H9 (cell line): Measurements from ENCODE around the gene DQX1. TPM values are rescaled to one million over a fixed set of nuclear protein-coding genes. Genes with fewer than 3 reads are reported as not detected.

Experiments
- DNase-seq: peaks from one replicate; pipeline ENCODE4 v3.0.0-alpha.2; 2017
- H2AFZ ChIP-seq: one replicate; pipeline ENCODE4 v1.6.1; 2013; ENCODE audit warnings: mild to moderate bottlenecking, low read length, control low read depth, moderate library complexity
- H2AK5ac ChIP-seq: 2 replicates; pipeline ENCODE4 v1.6.1; 2013; ENCODE audit warnings: low read length, control low read depth, mixed read lengths; ENCODE audit not compliant: insufficient read length
- H2BK120ac ChIP-seq: one replicate; pipeline ENCODE4 v1.6.1; 2013; ENCODE audit warnings: low read depth, mild to moderate bottlenecking, low read length, control low read depth, inconsistent platforms; ENCODE audit not compliant: poor library complexity, severe bottlenecking
- H2BK12ac ChIP-seq: 2 replicates; pipeline ENCODE4 v1.6.1; 2013; ENCODE audit warnings: low read length, control low read depth, mixed read lengths, low read depth; ENCODE audit not compliant: insufficient read length
- H2BK15ac ChIP-seq: 2 replicates; pipeline ENCODE4 v1.6.1; 2013; ENCODE audit warnings: low read depth, low read length, control low read depth
- H2BK20ac ChIP-seq: one replicate; pipeline ENCODE4 v1.6.1; 2013; ENCODE audit warnings: low read depth, mild to moderate bottlenecking, low read length, control low read depth, inconsistent platforms; ENCODE audit not compliant: poor library complexity, severe bottlenecking
- H2BK5ac ChIP-seq: 2 replicates; pipeline ENCODE4 v1.6.1; 2013; ENCODE audit warnings: low read length, control low read depth, mixed read lengths; ENCODE audit not compliant: insufficient read length
- H3K14ac ChIP-seq: 2 replicates; pipeline ENCODE4 v1.6.1; 2013; ENCODE audit warnings: low read length, control low read depth; ENCODE audit not compliant: insufficient read depth
- H3K18ac ChIP-seq: 2 replicates; pipeline ENCODE4 v1.6.1; 2013; ENCODE audit warnings: low read depth, mild to moderate bottlenecking, mixed read lengths, low read length, control low read depth; ENCODE audit not compliant: insufficient read length
- H3K23ac ChIP-seq: 2 replicates; pipeline ENCODE4 v1.6.1; 2013; ENCODE audit warnings: low read length, control low read depth, mixed read lengths, low read depth; ENCODE audit not compliant: insufficient read length
- H3K23me2 ChIP-seq: 2 replicates; pipeline ENCODE4 v1.6.1; 2013; ENCODE audit warnings: low read depth, mild to moderate bottlenecking, mixed read lengths, low read length, control low read depth; ENCODE audit not compliant: insufficient read length, poor library complexity, severe bottlenecking
- H3K27ac ChIP-seq: 2 replicates; pipeline ENCODE4 v1.5.1; 2013; ENCODE audit warnings: low read length, control low read depth, mixed read lengths, low read depth; ENCODE audit not compliant: insufficient read length
- H3K27me3 ChIP-seq: 2 replicates; pipeline ENCODE4 v1.6.1; 2013; ENCODE audit warnings: low read length, control low read depth, inconsistent platforms; ENCODE audit not compliant: insufficient read depth
- H3K4ac ChIP-seq: 2 replicates; pipeline ENCODE4 v1.6.1; 2013; ENCODE audit warnings: low read depth, mild to moderate bottlenecking, control low read depth, inconsistent platforms, low read length, moderate library complexity
- H3K4me1 ChIP-seq: 2 replicates; pipeline ENCODE4 v1.6.1; 2013; ENCODE audit warnings: low read length, control low read depth, inconsistent platforms; ENCODE audit not compliant: insufficient read depth
- H3K4me2 ChIP-seq: 2 replicates; pipeline ENCODE4 v1.6.1; 2013; ENCODE audit warnings: low read length, control low read depth, mixed read lengths; ENCODE audit not compliant: insufficient read length, insufficient read depth
- H3K56ac ChIP-seq: 2 replicates; pipeline ENCODE4 v1.6.1; 2013; ENCODE audit warnings: low read depth, mild to moderate bottlenecking, mixed read lengths, low read length, control low read depth; ENCODE audit not compliant: insufficient read length
- H3K79me1 ChIP-seq: 2 replicates; pipeline ENCODE4 v1.6.1; 2013; ENCODE audit warnings: low read depth, mild to moderate bottlenecking, moderate library complexity, low read length, control low read depth, inconsistent platforms; ENCODE audit not compliant: insufficient read depth, poor library complexity, severe bottlenecking
- H3K79me2 ChIP-seq: 2 replicates; pipeline ENCODE4 v1.6.1; 2013; ENCODE audit warnings: low read length, control low read depth, inconsistent platforms; ENCODE audit not compliant: insufficient read depth
- H3K9ac ChIP-seq: 2 replicates; pipeline ENCODE4 v1.6.1; 2013; ENCODE audit warnings: low read length, control low read depth, mixed read lengths; ENCODE audit not compliant: insufficient read length; ENCODE audit errors: extremely low read depth
- H3K9me3 ChIP-seq: one replicate; pipeline ENCODE4 v1.6.1; 2013; ENCODE audit warnings: low read depth, low read length, inconsistent platforms; ENCODE audit not compliant: control insufficient read depth
- H3T11ph ChIP-seq: one replicate; pipeline ENCODE4 v1.6.1; 2013; ENCODE audit warnings: mild to moderate bottlenecking, low read length, control low read depth, inconsistent platforms
- H4K20me1 ChIP-seq: one replicate; pipeline ENCODE4 v1.6.1; 2013; ENCODE audit not compliant: control insufficient read depth, insufficient read length, insufficient read depth
- H4K5ac ChIP-seq: 2 replicates; pipeline ENCODE4 v1.6.1; 2013; ENCODE audit warnings: low read depth, mild to moderate bottlenecking, mixed read lengths, low read length, control low read depth; ENCODE audit not compliant: insufficient read length
- H4K8ac ChIP-seq: replicated peaks from 2 replicates; pipeline ENCODE4 v1.6.1; 2013; ENCODE audit warnings: low read length, control low read depth, mixed read lengths, low read depth; ENCODE audit not compliant: insufficient read length
- H4K91ac ChIP-seq: 2 replicates; pipeline ENCODE4 v1.6.1; 2013; ENCODE audit warnings: low read depth, mild to moderate bottlenecking, moderate library complexity, mixed read lengths, low read length, control low read depth; ENCODE audit not compliant: insufficient read length
- H3K27ac Mint-ChIP-seq, 3 experiments: 2 replicates in 2 of 3; 3 replicates in 1 of 3; pipeline ENCODE4 v1.8.0; 2020 to 2021; ENCODE audit warnings: mixed read lengths in 3 of 3, mild to moderate bottlenecking in 1 of 3, moderate library complexity in 1 of 3
- H3K27me3 Mint-ChIP-seq: 2 replicates; pipeline ENCODE4 v1.8.0; 2021; ENCODE audit warnings: low read depth, mild to moderate bottlenecking, moderate library complexity, mixed read lengths
- H3K36me3 Mint-ChIP-seq, 3 experiments: 2 replicates in 2 of 3; 3 replicates in 1 of 3; pipeline ENCODE4 v1.8.0; 2020 to 2021; ENCODE audit warnings: low read depth in 3 of 3, mixed read lengths in 3 of 3; ENCODE audit not compliant: insufficient read depth in 1 of 3
- H3K4me1 Mint-ChIP-seq, 2 experiments: 2 replicates each; pipeline ENCODE4 v1.8.0; 2020; ENCODE audit warnings: mixed read lengths in 2 of 2
- H3K4me3 Mint-ChIP-seq, 2 experiments: 2 replicates in 1 of 2; 3 replicates in 1 of 2; pipeline ENCODE4 v1.8.0; 2020 to 2021; ENCODE audit warnings: mild to moderate bottlenecking in 2 of 2, mixed read lengths in 2 of 2, moderate library complexity in 1 of 2
- H3K9me3 Mint-ChIP-seq, 2 experiments: 2 replicates in 1 of 2; 3 replicates in 1 of 2; pipeline ENCODE4 v1.8.0; 2020; ENCODE audit warnings: mild to moderate bottlenecking in 2 of 2, mixed read lengths in 2 of 2, moderate library complexity in 1 of 2
- CTCF ChIP-seq: fragments of 200-600 bp; sonication (generic); conservative IDR thresholded peaks from 3 replicates; pipeline ENCODE4 v1.8.0; 2021; ENCODE audit warnings: antibody characterized with exemption, mild to moderate bottlenecking
- WGBS: extraction: QIAGEN DNeasy Blood & Tissue Kit; methylation state at CpG from one replicate; pipeline ENCODE4 v1.1.7; 2013; ENCODE audit warnings: missing lambda C conversion rate, low lambda C conversion rate, mixed read lengths; ENCODE audit not compliant: insufficient read length; ENCODE audit errors: extremely low coverage; 5-methylcytosine and 5-hydroxymethylcytosine counted together
- total RNA-seq: library from RNA; stranded (reverse); gene quantifications from 2 replicates; pipeline ENCODE4 v1.2.1, GENCODE V29; 2021

Gene DQX1
- total RNA-seq, 1 experiment from 2014 or later: 0.98 TPM

- Histone ChIP-seq H2BK5ac (no peak overlapping the region), H3K9me3 (no peaks in the 10 kb centered on the region), H3K27me3 (no peaks in the 10 kb centered on the region; the same call in 1 of the 2 replicates), H3K23me2 (peaks cover 20% of the 10 kb centered on the region), H2BK12ac (no peak overlapping the region), H3K14ac (no peak overlapping the region; the same call in 1 of the 2 replicates), H3K18ac (no peak overlapping the region), H2BK15ac (no peak overlapping the region), H2AFZ (no peak overlapping the region), H3K4me2 (no peak overlapping the region), H3K79me2 (no peaks in the 10 kb centered on the region), H3T11ph (no peak overlapping the region), H3K79me1 (no peaks in the 10 kb centered on the region), H4K20me1 (no peaks in the 10 kb centered on the region), H3K27ac (no peak overlapping the region), H2AK5ac (no peak overlapping the region), H3K9ac (no peak overlapping the region), H2BK20ac (no peak overlapping the region), H3K4me1 (0 out of 2 replicates have a peak, but pooled peaks cover 5% of the 10 kb centered on the region), H4K91ac (no peak overlapping the region), H3K4ac (no peak overlapping the region), H2BK120ac (no peak overlapping the region), H3K23ac (no peak overlapping the region), H4K8ac (no peak overlapping the region), H4K5ac (no peak overlapping the region), H3K56ac (no peak overlapping the region)
- no CpG with 5 or more reads among the region's 6 CpGs for WGBS
- DNase-seq: no peak
- peaks cover 0 to 16% (median 12%) of the 10 kb centered on the region in 3 experiments; a peak in 4 of 7 replicates for H3K36me3 Mint-ChIP-seq
- peak overlapping the region in 1 of 2 experiments; percentile 38; a peak in 1 of 5 replicates for H3K4me3 Mint-ChIP-seq
- no peaks in the 10 kb centered on the region for H3K9me3 Mint-ChIP-seq
- 0 out of 7 replicates have a peak overlapping the region, but pooled peaks of 1 of the 3 experiments have one; percentile 49 for H3K27ac Mint-ChIP-seq
- H3K4me1 Mint-ChIP-seq: peaks cover 19 to 25% of the 10 kb centered on the region in 2 experiments
- no peak for TF ChIP-seq CTCF
- H3K27me3 Mint-ChIP-seq: peaks cover 45% of the 10 kb centered on the region
Measured at GRCh38 chr2:74556831-74557370, 30.9 kb upstream of the DQX1 start.
